Fibroblast of lung (primary cell): ENCODE measurements around the gene TTC33. TPM values are rescaled to one million over a fixed set of nuclear protein-coding genes. Genes with fewer than 3 reads are reported as not detected.
"Not testable (repeated sequence)": the region's sequence is repeated elsewhere in the genome, so short reads cannot be mapped to it uniquely, and the experiment has no call there.

Source experiments
- DNase-seq, 2 donors: peaks; one replicate each; pipeline versions ENCODE4 v3.0.0 to v3.0.0-alpha.2; 2010; ENCODE audit warnings: low read depth in 2 of 2
- H2AFZ ChIP-seq: 2 replicates; pipeline ENCODE4 v1.5.1; 2012; ENCODE audit warnings: low read length, control low read depth, inconsistent platforms
- H3K27ac ChIP-seq: 2 replicates; pipeline ENCODE4 v1.5.1; 2011; ENCODE audit warnings: low read length, control low read depth; ENCODE audit not compliant: insufficient read depth
- H3K27me3 ChIP-seq: 2 replicates; pipeline ENCODE4 v1.5.1; 2011; ENCODE audit warnings: mild to moderate bottlenecking, low read length; ENCODE audit not compliant: control insufficient read depth, insufficient read depth
- H3K36me3 ChIP-seq: 2 replicates; pipeline ENCODE4 v1.5.1; 2011; ENCODE audit warnings: low read length; ENCODE audit not compliant: control insufficient read depth, insufficient read depth
- H3K4me1 ChIP-seq: 2 replicates; pipeline ENCODE4 v1.5.1; 2011; ENCODE audit warnings: low read length; ENCODE audit not compliant: control insufficient read depth, insufficient read depth; ENCODE audit errors: extremely low read depth
- H3K4me2 ChIP-seq: 2 replicates; pipeline ENCODE4 v1.5.1; 2011; ENCODE audit warnings: low read length, control low read depth; ENCODE audit not compliant: insufficient read depth; ENCODE audit errors: extremely low read depth
- H3K4me3 ChIP-seq, 4 experiments: fragments of 200-600 bp in 1 of 4; sonication (generic) in 1 of 4; replicated peaks in 1 of 4; 2 replicates each; pipeline ENCODE4 v1.5.1; 2011 to 2016; ENCODE audit warnings: low read length in 4 of 4, low read depth in 3 of 4, mild to moderate bottlenecking in 3 of 4, control low read depth in 2 of 4, inconsistent platforms in 1 of 4, mixed read lengths in 1 of 4; ENCODE audit not compliant: insufficient read depth in 1 of 4; ENCODE audit errors: control extremely low read depth in 1 of 4
- H3K79me2 ChIP-seq: 2 replicates; pipeline ENCODE4 v1.5.1; 2012; ENCODE audit warnings: mild to moderate bottlenecking, low read length, inconsistent platforms; ENCODE audit not compliant: control insufficient read depth, insufficient read depth
- H3K9ac ChIP-seq: 2 replicates; pipeline ENCODE4 v1.5.1; 2011; ENCODE audit warnings: mild to moderate bottlenecking, low read length, control low read depth; ENCODE audit not compliant: insufficient read depth
- H3K9me3 ChIP-seq: 2 replicates; pipeline ENCODE4 v1.5.1; 2012; ENCODE audit warnings: low read depth, low read length; ENCODE audit not compliant: control insufficient read depth, insufficient read depth
- H4K20me1 ChIP-seq: 2 replicates; pipeline ENCODE4 v1.5.1; 2011; ENCODE audit warnings: low read length; ENCODE audit not compliant: control insufficient read depth, insufficient read depth; ENCODE audit errors: extremely low read depth
- EZH2 ChIP-seq: IDR thresholded peaks from 2 replicates; pipeline ENCODE4 v1.5.1; 2012; ENCODE audit warnings: low read length, control low read depth, mild to moderate bottlenecking; ENCODE audit errors: missing control alignments
- polyA plus RNA-seq, 2 donors: library from polyadenylated mRNA; depleted of rRNA in 1 of 2; stranded (reverse) in 1 of 2; unstranded in 1 of 2; fragments of >200 nt; gene quantifications; 2 replicates each; pipeline ENCODE4 v1.2.1, GENCODE V29; 2011 to 2012; ENCODE audit warnings: missing spikeins in 1 of 2
- total RNA-seq: library from RNA; depleted of rRNA; stranded (reverse); fragments of >200 nt; gene quantifications from 2 replicates; pipeline ENCODE4 v1.2.1, GENCODE V29; 2014
- TF ChIP-seq, protein P1 (sequence below), 2 donors: IDR thresholded peaks in 1 of 2; conservative IDR thresholded peaks in 1 of 2; 1 replicate in 1 of 2; 2 replicates in 1 of 2; pipeline ENCODE4 v1.5.1; 2011 to 2012; ENCODE audit warnings: low read length in 2 of 2, control low read depth in 1 of 2, inconsistent platforms in 1 of 2, low read depth in 1 of 2, mild to moderate bottlenecking in 1 of 2

TTC33 gene
- total and polyA plus RNA-seq, 2 donors (not counting 1 experiment from before 2014, with no cell fraction given) = 8.7 to 16.3 TPM

- H3K36me3 ChIP-seq = no peaks in the 10 kb centered on the region
- no peak for TF ChIP-seq EZH2
- TF ChIP-seq, protein P1, sequence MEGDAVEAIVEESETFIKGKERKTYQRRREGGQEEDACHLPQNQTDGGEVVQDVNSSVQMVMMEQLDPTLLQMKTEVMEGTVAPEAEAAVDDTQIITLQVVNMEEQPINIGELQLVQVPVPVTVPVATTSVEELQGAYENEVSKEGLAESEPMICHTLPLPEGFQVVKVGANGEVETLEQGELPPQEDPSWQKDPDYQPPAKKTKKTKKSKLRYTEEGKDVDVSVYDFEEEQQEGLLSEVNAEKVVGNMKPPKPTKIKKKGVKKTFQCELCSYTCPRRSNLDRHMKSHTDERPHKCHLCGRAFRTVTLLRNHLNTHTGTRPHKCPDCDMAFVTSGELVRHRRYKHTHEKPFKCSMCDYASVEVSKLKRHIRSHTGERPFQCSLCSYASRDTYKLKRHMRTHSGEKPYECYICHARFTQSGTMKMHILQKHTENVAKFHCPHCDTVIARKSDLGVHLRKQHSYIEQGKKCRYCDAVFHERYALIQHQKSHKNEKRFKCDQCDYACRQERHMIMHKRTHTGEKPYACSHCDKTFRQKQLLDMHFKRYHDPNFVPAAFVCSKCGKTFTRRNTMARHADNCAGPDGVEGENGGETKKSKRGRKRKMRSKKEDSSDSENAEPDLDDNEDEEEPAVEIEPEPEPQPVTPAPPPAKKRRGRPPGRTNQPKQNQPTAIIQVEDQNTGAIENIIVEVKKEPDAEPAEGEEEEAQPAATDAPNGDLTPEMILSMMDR (conservative IDR thresholded peaks at IDR 0.05 in 1 of 2, IDR thresholded peaks at IDR 0.05 in 1 of 2; ENCODE audit: low read depth in 1 of 2, low read length in 2 of 2) = no peak
- no peak overlapping the region for H3K9ac ChIP-seq
- H3K79me2 ChIP-seq = peaks cover 98% of the 10 kb centered on the region
- H4K20me1 ChIP-seq = peaks cover 3% of the 10 kb centered on the region
- peaks cover 4% of the 10 kb centered on the region for H3K4me1 ChIP-seq
- no peaks in the 10 kb centered on the region for H3K9me3 ChIP-seq
- H2AFZ ChIP-seq = no peak overlapping the region
- H3K4me2 ChIP-seq = no peak overlapping the region
- DNase-seq = peak; percentile 8 to 11
- H3K27me3 ChIP-seq = no peaks in the 10 kb centered on the region
- no peak overlapping the region for H3K4me3 ChIP-seq
- no peak overlapping the region for H3K27ac ChIP-seq
Observed at GRCh38 chr5:40791715-40792139, 36.0 kb upstream of the TTC33 start.

DNA sequence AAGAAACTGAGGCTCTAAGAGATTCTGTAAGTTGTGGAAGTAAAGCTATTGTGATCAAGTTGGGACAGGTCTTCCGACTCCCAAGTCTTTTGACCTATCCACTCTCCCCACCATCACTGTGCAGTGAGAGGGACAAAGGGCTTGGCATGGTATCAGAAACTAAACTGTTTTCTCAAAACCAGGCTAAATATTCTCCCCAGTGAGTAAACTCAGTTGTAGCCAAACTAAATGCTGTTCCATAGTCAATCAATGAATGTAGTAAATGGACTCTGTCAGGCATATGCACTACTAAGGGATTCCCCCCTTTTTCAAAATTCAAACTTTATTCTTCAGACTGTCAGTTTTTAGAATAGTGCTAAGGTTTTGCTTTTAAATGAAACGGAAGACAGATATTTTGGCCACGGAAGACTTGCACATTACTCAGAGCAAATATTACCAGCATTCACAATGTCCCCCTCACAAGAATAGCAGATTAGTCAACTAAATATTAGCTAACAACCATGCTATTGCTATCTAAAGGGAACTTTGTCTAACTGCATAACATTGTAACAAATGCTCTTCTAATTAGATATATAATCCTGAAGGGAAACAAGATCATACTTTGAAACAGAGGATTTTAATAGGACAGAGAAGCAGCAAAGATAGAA is 35.3 kb upstream of the TTC33 start:
- H3K9ac ChIP-seq = no peak overlapping the region
- no peak overlapping the region for H3K27ac ChIP-seq
- H3K79me2 ChIP-seq = peaks cover 98% of the 10 kb centered on the region
- TF ChIP-seq EZH2 = no peak
- TF ChIP-seq, protein P1 (conservative IDR thresholded peaks at IDR 0.05 in 1 of 2, IDR thresholded peaks at IDR 0.05 in 1 of 2; ENCODE audit: low read depth in 1 of 2, low read length in 2 of 2) = no peak
- no peak overlapping the region for H2AFZ ChIP-seq
- H3K4me3 ChIP-seq = no peak overlapping the region
- no peaks in the 10 kb centered on the region for H3K9me3 ChIP-seq
- no peaks in the 10 kb centered on the region for H3K36me3 ChIP-seq
- no peak overlapping the region for H3K4me2 ChIP-seq
- H3K27me3 ChIP-seq = no peaks in the 10 kb centered on the region
- H4K20me1 ChIP-seq = peaks cover 3% of the 10 kb centered on the region
- H3K4me1 ChIP-seq = peaks cover 4% of the 10 kb centered on the region
- peak in 1 of 2 donors; percentile 45 for DNase-seq

DNA sequence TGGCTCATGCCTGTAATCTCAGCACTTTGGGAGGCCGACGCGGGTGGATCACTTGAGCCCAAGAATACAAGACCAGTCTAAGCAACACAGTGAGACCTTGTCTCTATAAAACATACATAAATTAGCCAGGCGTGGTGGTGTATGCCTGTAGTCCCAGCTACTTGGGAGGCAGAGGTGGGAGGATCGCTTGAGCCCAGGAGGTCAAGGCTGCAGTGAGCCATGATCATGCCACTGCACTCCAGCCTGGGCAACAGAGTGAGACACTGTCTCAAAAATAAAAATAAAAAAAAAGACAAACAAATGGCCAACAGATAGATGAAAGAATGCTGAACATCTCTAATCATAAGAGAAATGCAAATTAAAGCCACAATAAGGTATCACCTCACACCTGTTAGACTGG is 33.2 kb upstream of the TTC33 start:
- not testable (repeated sequence) for H3K4me2 ChIP-seq, H3K36me3 ChIP-seq, H3K27me3 ChIP-seq, H3K4me1 ChIP-seq, DNase-seq, H2AFZ ChIP-seq, H3K9ac ChIP-seq, H3K9me3 ChIP-seq, H4K20me1 ChIP-seq, H3K27ac ChIP-seq, H3K4me3 ChIP-seq
- H3K79me2 ChIP-seq = peaks cover 97% of the 10 kb centered on the region
